NB4 (cell line): Measurements from ENCODE around the gene ADAMTSL3.

Source experiments
- DNase-seq: peaks from one replicate; pipeline ENCODE4 v3.0.0; 2010; ENCODE audit warnings: low read depth
- H3K4me3 ChIP-seq: one replicate; pipeline ENCODE4 v1.5.1; 2011; ENCODE audit warnings: mild to moderate bottlenecking, low read depth, low read length, moderate library complexity
- MYC ChIP-seq: IDR thresholded peaks from 2 replicates; pipeline ENCODE4 v1.6.1; 2011; ENCODE audit warnings: low read depth, low read length
- POLR2A ChIP-seq: IDR thresholded peaks from 2 replicates; pipeline ENCODE4 v1.6.1; 2011; ENCODE audit warnings: mild to moderate bottlenecking; ENCODE audit not compliant: insufficient read length; ENCODE audit errors: extremely low read depth
- TF ChIP-seq, protein P1 (sequence below): IDR thresholded peaks from 2 replicates; pipeline ENCODE4 v1.6.1; 2011; ENCODE audit warnings: low read depth, low read length
- TF ChIP-seq, protein P2 (sequence below): IDR thresholded peaks from one replicate; pipeline ENCODE4 v1.5.1; 2012; ENCODE audit warnings: low read depth, low read length

ADAMTSL3 gene

DNA sequence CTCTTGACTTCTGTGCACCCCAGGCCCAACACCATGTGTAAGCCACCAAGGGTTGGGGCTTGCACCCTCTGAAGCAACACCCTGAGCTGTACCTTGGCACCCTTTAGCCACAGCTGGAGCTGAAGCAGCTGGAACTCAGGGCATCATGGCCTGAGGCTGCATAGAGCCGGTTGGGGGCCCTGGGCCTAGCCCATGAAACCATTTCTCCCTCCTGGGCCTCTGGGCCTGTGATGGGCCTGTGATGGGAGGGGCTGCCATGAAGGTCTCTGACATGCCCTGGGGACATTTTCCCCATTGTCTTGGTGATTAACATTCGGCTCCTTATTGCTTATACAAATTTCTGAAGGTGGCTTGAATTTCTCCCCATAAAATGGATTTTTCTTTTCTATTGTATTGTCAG is 22.4 kb upstream of the ADAMTSL3 start:
- DNase-seq = no peak
- TF ChIP-seq, protein P1, sequence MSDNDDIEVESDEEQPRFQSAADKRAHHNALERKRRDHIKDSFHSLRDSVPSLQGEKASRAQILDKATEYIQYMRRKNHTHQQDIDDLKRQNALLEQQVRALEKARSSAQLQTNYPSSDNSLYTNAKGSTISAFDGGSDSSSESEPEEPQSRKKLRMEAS = no peak
- TF ChIP-seq, protein P2, sequence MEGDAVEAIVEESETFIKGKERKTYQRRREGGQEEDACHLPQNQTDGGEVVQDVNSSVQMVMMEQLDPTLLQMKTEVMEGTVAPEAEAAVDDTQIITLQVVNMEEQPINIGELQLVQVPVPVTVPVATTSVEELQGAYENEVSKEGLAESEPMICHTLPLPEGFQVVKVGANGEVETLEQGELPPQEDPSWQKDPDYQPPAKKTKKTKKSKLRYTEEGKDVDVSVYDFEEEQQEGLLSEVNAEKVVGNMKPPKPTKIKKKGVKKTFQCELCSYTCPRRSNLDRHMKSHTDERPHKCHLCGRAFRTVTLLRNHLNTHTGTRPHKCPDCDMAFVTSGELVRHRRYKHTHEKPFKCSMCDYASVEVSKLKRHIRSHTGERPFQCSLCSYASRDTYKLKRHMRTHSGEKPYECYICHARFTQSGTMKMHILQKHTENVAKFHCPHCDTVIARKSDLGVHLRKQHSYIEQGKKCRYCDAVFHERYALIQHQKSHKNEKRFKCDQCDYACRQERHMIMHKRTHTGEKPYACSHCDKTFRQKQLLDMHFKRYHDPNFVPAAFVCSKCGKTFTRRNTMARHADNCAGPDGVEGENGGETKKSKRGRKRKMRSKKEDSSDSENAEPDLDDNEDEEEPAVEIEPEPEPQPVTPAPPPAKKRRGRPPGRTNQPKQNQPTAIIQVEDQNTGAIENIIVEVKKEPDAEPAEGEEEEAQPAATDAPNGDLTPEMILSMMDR = no peak
- no peak for TF ChIP-seq POLR2A
- TF ChIP-seq MYC = no peak
- H3K4me3 ChIP-seq = no peak overlapping the region

DNA sequence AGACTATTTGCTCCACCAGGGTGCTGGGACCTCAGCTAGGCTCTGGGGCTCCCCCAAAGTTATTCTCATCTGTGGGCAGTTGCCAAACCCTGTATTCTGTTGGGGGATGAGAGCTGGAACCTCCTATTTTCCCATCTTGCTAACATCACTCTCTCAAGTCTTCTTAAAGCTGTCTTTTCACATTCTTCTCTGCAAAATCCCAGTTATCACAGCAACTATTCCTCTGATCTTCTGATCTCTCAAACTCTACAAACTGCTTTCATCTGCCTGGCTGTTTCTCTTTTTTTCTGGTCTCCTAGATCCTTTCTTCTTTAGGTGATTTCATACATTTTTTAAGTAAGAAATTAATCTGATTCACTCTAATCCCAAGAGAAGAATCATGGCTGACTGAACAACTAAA is 10.7 kb upstream of the ADAMTSL3 start:
- TF ChIP-seq MYC (no peak), POLR2A (no peak)
- TF ChIP-seq, protein P2 = no peak
- TF ChIP-seq, protein P1 = no peak
- no peak overlapping the region for H3K4me3 ChIP-seq
- no peak for DNase-seq

DNA sequence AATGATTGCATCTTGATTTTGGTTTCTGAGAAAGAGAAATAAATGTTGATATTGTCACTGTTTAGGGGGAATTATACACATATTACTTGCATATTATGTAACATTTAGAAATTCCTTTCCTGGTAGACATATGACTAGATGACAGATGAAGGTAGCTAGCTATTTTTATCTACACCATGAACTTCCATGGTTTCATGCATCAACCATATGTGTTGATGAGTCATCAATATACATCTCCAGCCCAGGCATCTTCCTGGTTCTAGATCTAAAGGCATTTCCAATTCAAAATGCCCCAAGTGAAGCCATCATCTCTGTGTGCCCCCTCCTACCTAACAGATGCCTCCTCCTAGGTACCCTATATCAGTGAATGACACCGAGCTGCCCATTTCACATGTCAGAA is 9.5 kb upstream of the ADAMTSL3 start:
- DNase-seq = no peak
- no peak overlapping the region for H3K4me3 ChIP-seq
- no peak for TF ChIP-seq MYC
- TF ChIP-seq, protein P2 = no peak
- TF ChIP-seq, protein P1 = no peak
- no peak for TF ChIP-seq POLR2A

DNA sequence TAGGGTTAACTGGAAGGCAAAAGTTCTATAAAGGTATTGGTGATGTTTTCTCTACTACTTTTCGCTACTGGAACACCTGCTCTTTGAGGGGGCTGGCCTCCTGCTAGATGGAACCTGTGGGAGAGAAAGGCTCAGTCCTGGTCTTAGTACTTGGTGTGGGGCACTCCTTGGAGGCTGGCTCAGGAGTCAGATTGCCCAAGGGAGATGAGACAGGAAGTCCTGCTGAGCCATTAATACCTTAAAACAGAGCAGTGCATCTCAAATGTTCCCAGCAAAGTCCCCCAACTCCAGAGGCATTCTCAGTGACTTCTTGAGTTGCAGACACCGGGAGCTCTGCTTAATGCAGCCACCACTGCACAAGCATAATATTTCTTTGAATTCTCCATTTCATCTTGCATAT is 3.1 kb upstream of the ADAMTSL3 start:
- TF ChIP-seq, protein P1 = no peak
- TF ChIP-seq, protein P2 = no peak
- no peak for TF ChIP-seq POLR2A
- TF ChIP-seq MYC = no peak
- H3K4me3 ChIP-seq = no peak overlapping the region
- no peak for DNase-seq

DNA sequence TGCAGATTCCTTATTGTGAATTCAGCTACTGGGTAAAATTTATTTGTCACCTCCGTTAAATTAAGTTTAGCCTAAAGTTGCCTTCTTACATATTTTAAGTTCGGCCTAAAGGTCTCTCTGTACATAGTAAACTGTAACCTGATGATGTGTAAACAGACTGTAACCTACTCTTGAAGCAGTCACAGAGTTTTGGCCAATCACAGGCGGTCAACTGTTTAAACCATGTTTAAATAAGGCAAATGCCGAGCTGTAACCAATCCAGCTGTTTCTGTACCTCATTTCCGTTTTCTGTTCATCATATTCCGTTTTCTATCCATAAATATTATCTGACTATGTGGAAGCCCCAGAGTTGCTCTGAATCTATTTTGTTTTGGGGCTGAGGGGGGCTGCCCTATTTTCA is 2.4 kb upstream of the ADAMTSL3 start:
- H3K4me3 ChIP-seq = no peak overlapping the region
- DNase-seq = no peak
- TF ChIP-seq, protein P2 = no peak
- TF ChIP-seq MYC = no peak
- TF ChIP-seq POLR2A = no peak
- TF ChIP-seq, protein P1 = no peak

DNA sequence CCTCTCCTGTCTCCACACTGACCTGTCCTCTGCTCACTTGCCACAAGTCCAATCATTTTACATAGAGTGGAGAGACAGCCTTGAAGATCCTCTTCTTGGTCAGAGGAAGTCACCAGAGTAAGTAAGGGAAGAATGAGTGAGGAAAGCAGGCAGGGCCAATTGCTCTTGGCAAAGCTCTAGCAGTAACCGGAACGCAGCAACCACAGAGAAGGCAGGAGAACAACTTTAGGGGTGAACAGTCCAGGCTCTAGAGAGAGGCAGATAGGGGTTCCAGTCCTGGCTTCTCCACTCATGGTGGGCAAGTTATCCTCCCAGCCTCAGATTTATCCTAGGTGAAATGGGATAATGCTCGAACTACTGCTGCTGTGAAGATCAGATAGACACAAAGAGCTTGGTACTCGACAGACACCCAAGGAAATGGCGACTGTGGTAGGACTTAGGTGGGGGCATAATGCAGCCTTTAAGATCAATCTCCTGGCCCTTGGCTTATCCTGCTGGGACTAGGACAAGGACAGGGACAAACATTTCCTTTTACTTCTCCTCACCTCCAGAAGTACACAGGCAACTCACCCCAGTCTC is 1.2 kb upstream of the ADAMTSL3 start:
- no peak for DNase-seq
- TF ChIP-seq MYC (no peak), POLR2A (no peak)
- TF ChIP-seq, protein P2 = no peak
- TF ChIP-seq, protein P1 = no peak
- no peak overlapping the region for H3K4me3 ChIP-seq
